GM23248 (cell line): ENCODE results near the gene GAL3ST1.

Source experiments
- EZH2 ChIP-seq: fragments of 200-600 bp; sonication (generic); IDR thresholded peaks from 2 replicates; pipeline ENCODE4 v1.6.1; 2018; ENCODE audit warnings: antibody characterized with exemption, mild to moderate bottlenecking; ENCODE audit not compliant: insufficient read depth, poor library complexity, severe bottlenecking
- EZH2phosphoT487 ChIP-seq: fragments of 200-600 bp; sonication (generic); IDR thresholded peaks from 2 replicates; pipeline ENCODE4 v1.6.1; 2018; ENCODE audit warnings: antibody characterized with exemption, moderate library complexity, mild to moderate bottlenecking, low read depth; ENCODE audit not compliant: insufficient read depth

- no peak for TF ChIP-seq EZH2phosphoT487
- no peak for TF ChIP-seq EZH2
Measured at GRCh38 chr22:30614268-30614667, 39.8 kb upstream of the GAL3ST1 start.
